B cell (primary cell): ENCODE results near the gene CENPVL1. TPM values are rescaled to one million over a fixed set of nuclear protein-coding genes. Genes with fewer than 3 reads are reported as not detected.

Experiments
- ATAC-seq: fragments of 200-7000 bp; cut with Tn5 transposase; one replicate; pipeline ENCODE4 v1.10.0; 2021; ENCODE audit warnings: low read depth, mild to moderate bottlenecking, moderate number of reproducible peaks, moderate library complexity
- CTCF ChIA-PET: fragments of 350-600 bp; sonication (Branson Sonifier 250); formaldehyde crosslinking; loops from one replicate; lab custom pipeline; 2021; ENCODE audit warnings: antibody characterized with exemption, inconsistent platforms; lab: Charles Lee
- POLR2A ChIA-PET: fragments of 350-600 bp; sonication (Branson Sonifier 250); formaldehyde crosslinking; loops from one replicate; lab custom pipeline; 2021; ENCODE audit warnings: antibody characterized with exemption; lab: Charles Lee
- DNase-seq: peaks from one replicate; pipeline ENCODE4 v3.0.0; 2013
- H2AFZ ChIP-seq: 2 replicates; pipeline ENCODE4 v1.6.1; 2012; ENCODE audit warnings: mild to moderate bottlenecking, low read depth, low read length; ENCODE audit not compliant: insufficient read depth, poor library complexity, severe bottlenecking
- H3K27ac ChIP-seq, 2 donors: 1 replicate in 1 of 2; 2 replicates in 1 of 2; pipeline ENCODE4 v1.5.1; 2012 to 2013; ENCODE audit warnings: low read length in 2 of 2, mild to moderate bottlenecking in 2 of 2, moderate library complexity in 1 of 2
- H3K27me3 ChIP-seq, 4 experiments: fragments of 200-600 bp in 1 of 4; sonication (generic) in 1 of 4; replicated peaks in 1 of 4; 1 replicate in 2 of 4; 2 replicates in 2 of 4; pipeline versions ENCODE4 v1.6.1 to v1.7.0; 2013 to 2016; ENCODE audit warnings: low read length in 3 of 4, mild to moderate bottlenecking in 2 of 4, mixed read lengths in 1 of 4, moderate library complexity in 1 of 4; ENCODE audit not compliant: insufficient read depth in 4 of 4, control insufficient read depth in 3 of 4; ENCODE audit errors: control extremely low read depth in 1 of 4
- H3K36me3 ChIP-seq, 2 experiments: replicated peaks in 1 of 2; 1 replicate in 1 of 2; 2 replicates in 1 of 2; pipeline versions ENCODE4 v1.6.1 to v1.7.1; 2013; ENCODE audit warnings: low read length in 1 of 2; ENCODE audit not compliant: insufficient read depth in 2 of 2, control insufficient read depth in 1 of 2; ENCODE audit errors: control extremely low read depth in 1 of 2, extremely low read depth in 1 of 2
- H3K4me1 ChIP-seq, 2 donors: fragments of 200-600 bp in 1 of 2; sonication (generic) in 1 of 2; 1 replicate in 1 of 2; 2 replicates in 1 of 2; pipeline versions ENCODE4 v1.5.1 to v1.6.1; 2013 to 2017; ENCODE audit warnings: low read length in 2 of 2; ENCODE audit not compliant: control insufficient read depth in 2 of 2, insufficient read depth in 2 of 2
- H3K4me2 ChIP-seq: replicated peaks from 2 replicates; pipeline ENCODE3; 2012; ENCODE audit warnings: mild to moderate bottlenecking, low read depth, low read length; ENCODE audit not compliant: poor library complexity, severe bottlenecking
- H3K4me3 ChIP-seq, 5 experiments: fragments of 200-600 bp in 1 of 5; sonication (generic) in 1 of 5; 1 replicate in 3 of 5; 2 replicates in 2 of 5; pipeline versions ENCODE4 v1.5.1 to v1.7.0; 2011 to 2016; ENCODE audit warnings: low read length in 4 of 5, mild to moderate bottlenecking in 4 of 5, low read depth in 2 of 5, control low read depth in 1 of 5, moderate library complexity in 1 of 5; ENCODE audit not compliant: insufficient read depth in 1 of 5; ENCODE audit errors: control extremely low read depth in 1 of 5, extremely low read depth in 1 of 5
- H3K79me2 ChIP-seq: fragments of 200-600 bp; sonication (generic); one replicate; pipeline ENCODE4 v1.6.0; 2016; ENCODE audit warnings: low read length; ENCODE audit not compliant: control insufficient read depth, insufficient read depth
- H3K9ac ChIP-seq: fragments of 200-600 bp; sonication (generic); 2 replicates; pipeline ENCODE4 v1.6.1; 2017; ENCODE audit warnings: mild to moderate bottlenecking, low read length, moderate library complexity
- H3K9me3 ChIP-seq, 3 donors: one replicate each; pipeline versions ENCODE4 v1.6.1 to v1.7.1; 2013; ENCODE audit warnings: low read length in 2 of 3; ENCODE audit not compliant: control insufficient read depth in 2 of 3, insufficient read depth in 1 of 3; ENCODE audit errors: control extremely low read depth in 1 of 3
- H4K20me1 ChIP-seq: 2 replicates; pipeline ENCODE4 v1.6.0; 2012; ENCODE audit warnings: mild to moderate bottlenecking, low read length; ENCODE audit not compliant: insufficient read depth, control insufficient read depth, poor library complexity, severe bottlenecking
- H3K27ac Mint-ChIP-seq: one replicate; pipeline ENCODE4 v1.8.0; 2021; ENCODE audit warnings: mixed read lengths
- H3K27me3 Mint-ChIP-seq: one replicate; pipeline ENCODE4 v1.8.0; 2021; ENCODE audit warnings: mixed read lengths
- H3K4me1 Mint-ChIP-seq: one replicate; pipeline ENCODE4 v1.8.0; 2021; ENCODE audit warnings: mixed read lengths
- H3K4me3 Mint-ChIP-seq: one replicate; pipeline ENCODE4 v1.8.0; 2021; ENCODE audit warnings: mixed read lengths
- H3K9me3 Mint-ChIP-seq: one replicate; pipeline ENCODE4 v1.8.0; 2022; ENCODE audit warnings: mixed read lengths; ENCODE audit not compliant: insufficient read depth
- EZH2 ChIP-seq: IDR thresholded peaks from 2 replicates; pipeline ENCODE4 v1.6.1; 2012; ENCODE audit warnings: borderline replicate concordance, low read depth, mild to moderate bottlenecking, moderate library complexity, low read length; ENCODE audit not compliant: insufficient read depth, poor library complexity, severe bottlenecking
- WGBS: methylation state at CpG from one replicate; pipeline ENCODE4 v1.1.5; 2013; ENCODE audit warnings: missing lambda C conversion rate; ENCODE audit not compliant: insufficient coverage; 5-methylcytosine and 5-hydroxymethylcytosine counted together
- intact Hi-C: fragments of 100-400 bp; cut with micrococcal nuclease; formaldehyde crosslinking; loops from one replicate; pipeline ENCODE4 v1.10.0; 2022
- polyA plus RNA-seq: library from polyadenylated mRNA; depleted of rRNA; stranded (reverse); fragments of >200 nt; gene quantifications from 2 replicates; pipeline ENCODE4 v1.2.3, GENCODE V29; 2012
- total RNA-seq, 2 donors: library from RNA; stranded (reverse); fragments of 120-200 nt in 1 of 2; gene quantifications; 1 replicate in 1 of 2; 2 replicates in 1 of 2; pipeline versions ENCODE4 v1.2.3 to v1.2.4, GENCODE V29; 2013 to 2022
- TF ChIP-seq, protein P1 (sequence below): fragments of 200-600 bp; IDR thresholded peaks from one replicate; pipeline ENCODE4 v1.8.0; 2022; ENCODE audit warnings: antibody characterized with exemption, mild to moderate bottlenecking

The CENPVL1 gene
- total and polyA plus RNA-seq, 2 donors (not counting 1 experiment from before 2014, with no cell fraction given), result not detected

DNA sequence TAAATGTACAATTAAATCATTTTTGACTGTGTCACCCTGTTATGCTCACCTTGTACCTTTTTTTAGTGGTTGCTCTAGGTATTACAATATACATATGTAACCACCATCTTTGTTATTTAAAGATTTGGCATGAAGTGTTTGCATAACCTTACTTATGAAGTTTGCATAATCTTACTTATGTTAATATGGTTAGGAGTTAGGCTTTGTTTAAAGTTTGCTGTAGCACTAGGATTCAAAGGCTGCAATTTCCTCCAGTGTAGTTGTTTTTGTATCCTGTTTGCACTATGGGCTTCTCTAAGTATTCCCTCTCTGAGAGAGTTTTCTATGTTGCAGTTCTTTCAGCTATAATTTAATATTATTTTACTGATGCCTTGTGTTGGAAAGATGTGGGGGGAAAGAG, 17.9 kb downstream of the CENPVL1 start:
- POLR2A ChIA-PET, result no interaction called here
- H3K9me3 Mint-ChIP-seq, result no peaks in the 10 kb centered on the region
- no peak for TF ChIP-seq EZH2
- no peak overlapping the region for H3K4me2 ChIP-seq
- H3K4me1 Mint-ChIP-seq, result no peaks in the 10 kb centered on the region
- ATAC-seq (no peak), DNase-seq (no peak)
- no peaks in the 10 kb centered on the region for H3K9me3 ChIP-seq
- H3K36me3 ChIP-seq, result no peaks in the 10 kb centered on the region
- H3K79me2 ChIP-seq, result no peaks in the 10 kb centered on the region
- no peak overlapping the region for H2AFZ ChIP-seq
- H3K27ac ChIP-seq, result no peak overlapping the region
- intact Hi-C loops, result no loop called here
- CTCF ChIA-PET, result no interaction called here
- H3K27me3 ChIP-seq, result no peaks in the 10 kb centered on the region
- no peak overlapping the region for H3K4me3 Mint-ChIP-seq
- no peak overlapping the region for H3K9ac ChIP-seq
- H4K20me1 ChIP-seq, result no peaks in the 10 kb centered on the region
- no peaks in the 10 kb centered on the region for H3K4me1 ChIP-seq
- H3K4me3 ChIP-seq, result no peak overlapping the region
- peaks cover 10% of the 10 kb centered on the region for H3K27me3 Mint-ChIP-seq
- H3K27ac Mint-ChIP-seq, result no peak overlapping the region

GRCh38 chrX:51737091-51737490, 26.8 kb downstream of the CENPVL1 start:
- Histone ChIP-seq H4K20me1 (no peaks in the 10 kb centered on the region), H3K79me2 (no peaks in the 10 kb centered on the region), H2AFZ (no peak overlapping the region), H3K9me3 (no peaks in the 10 kb centered on the region), H3K4me3 (no peak overlapping the region), H3K27me3 (peaks cover 0 to 13% (median 3%) of the 10 kb centered on the region in 4 experiments), H3K9ac (no peak overlapping the region), H3K36me3 (no peaks in the 10 kb centered on the region), H3K4me1 (no peaks in the 10 kb centered on the region), H3K27ac (no peak overlapping the region), H3K4me2 (no peak overlapping the region)
- Mint-ChIP-seq H3K9me3 (no peaks in the 10 kb centered on the region), H3K27me3 (peaks cover 26% of the 10 kb centered on the region), H3K27ac (no peak overlapping the region), H3K4me3 (no peak overlapping the region), H3K4me1 (peaks cover 3% of the 10 kb centered on the region)
- no peak for DNase-seq
- intact Hi-C loops, result no loop called here
- WGBS, result no CpG with 5 or more reads among the region's 2 CpGs
- POLR2A ChIA-PET, result no interaction called here
- CTCF ChIA-PET, result no interaction called here
- TF ChIP-seq, protein P1, sequence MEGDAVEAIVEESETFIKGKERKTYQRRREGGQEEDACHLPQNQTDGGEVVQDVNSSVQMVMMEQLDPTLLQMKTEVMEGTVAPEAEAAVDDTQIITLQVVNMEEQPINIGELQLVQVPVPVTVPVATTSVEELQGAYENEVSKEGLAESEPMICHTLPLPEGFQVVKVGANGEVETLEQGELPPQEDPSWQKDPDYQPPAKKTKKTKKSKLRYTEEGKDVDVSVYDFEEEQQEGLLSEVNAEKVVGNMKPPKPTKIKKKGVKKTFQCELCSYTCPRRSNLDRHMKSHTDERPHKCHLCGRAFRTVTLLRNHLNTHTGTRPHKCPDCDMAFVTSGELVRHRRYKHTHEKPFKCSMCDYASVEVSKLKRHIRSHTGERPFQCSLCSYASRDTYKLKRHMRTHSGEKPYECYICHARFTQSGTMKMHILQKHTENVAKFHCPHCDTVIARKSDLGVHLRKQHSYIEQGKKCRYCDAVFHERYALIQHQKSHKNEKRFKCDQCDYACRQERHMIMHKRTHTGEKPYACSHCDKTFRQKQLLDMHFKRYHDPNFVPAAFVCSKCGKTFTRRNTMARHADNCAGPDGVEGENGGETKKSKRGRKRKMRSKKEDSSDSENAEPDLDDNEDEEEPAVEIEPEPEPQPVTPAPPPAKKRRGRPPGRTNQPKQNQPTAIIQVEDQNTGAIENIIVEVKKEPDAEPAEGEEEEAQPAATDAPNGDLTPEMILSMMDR, result no peak
- no peak for TF ChIP-seq EZH2
- no peak for ATAC-seq
